K562 treated with DMSO at 1 percent for 12 hours (cell line): Measurements from ENCODE around the gene AP4E1. TPM values are rescaled to one million over a fixed set of nuclear protein-coding genes. Genes with fewer than 3 reads are reported as not detected.

ENCODE experiments used
- total RNA-seq: library from RNA; unstranded; fragments of 300-600 nt; gene quantifications from 2 replicates; pipeline ENCODE4 v1.2.3, GENCODE V29; 2022; ENCODE audit not compliant: insufficient read depth

The AP4E1 gene
- 1.8 and 7.2 TPM in 2 replicates for total RNA-seq

DNA sequence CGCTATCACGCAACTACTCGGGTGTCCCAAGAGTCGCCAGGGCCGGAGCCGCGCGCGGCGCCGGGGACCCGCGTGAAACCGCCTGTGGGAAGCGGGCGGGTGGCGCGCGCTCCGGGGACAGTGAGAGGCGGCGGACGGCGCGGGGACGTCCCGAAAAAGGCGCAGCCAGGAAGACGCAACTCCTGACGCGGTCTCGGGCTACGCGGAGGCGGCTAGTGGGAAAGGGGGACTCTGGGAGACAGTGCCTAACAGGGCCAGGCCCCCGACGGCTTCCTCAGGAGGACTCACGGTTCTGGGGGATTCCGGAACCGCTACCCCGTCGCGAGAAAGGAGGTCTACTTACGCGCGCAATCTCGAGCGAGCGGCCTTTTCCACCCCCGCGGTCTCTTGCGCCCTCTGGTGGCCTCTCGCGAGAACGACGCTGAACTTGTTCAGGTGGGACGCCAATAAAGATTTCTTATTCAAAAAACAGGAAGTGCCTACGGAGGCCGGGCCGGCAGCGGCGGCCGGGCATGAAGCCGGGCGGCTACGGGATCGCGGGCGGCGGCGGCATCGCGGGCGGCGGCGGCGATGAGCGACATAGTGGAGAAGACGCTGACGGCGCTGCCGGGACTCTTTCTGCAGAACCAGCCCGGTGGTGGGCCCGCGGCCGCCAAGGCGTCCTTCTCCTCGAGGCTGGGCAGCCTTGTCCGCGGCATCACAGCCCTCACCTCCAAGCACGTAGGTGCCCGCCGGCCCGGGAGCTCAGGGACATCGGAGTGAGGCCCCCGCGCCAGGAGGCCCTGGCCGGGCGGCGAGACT lies at the start of gene AP4E1:
Gene AP4E1 (plus strand): TSS at position 475 of the 801 bp plus-strand sequence. CDS start 96 bp downstream, at position 571.

Other genes starting within 250 kb of the AP4E1 start
- gene TRPM7, start 221.9 kb upstream of the AP4E1 start, total RNA-seq = 6.9 and 29.2 TPM in 2 replicates
- 23.9 and 56.9 TPM in 2 replicates for gene SPPL2A, start 143.0 kb upstream of the AP4E1 start, total RNA-seq
- not detected in 2 replicates for gene TNFAIP8L3, start 186.2 kb downstream of the AP4E1 start, total RNA-seq